ENCODE results near the gene SHC1.

- TF ChIP-seq ZNF274 (IDR thresholded peaks at IDR 0.05; ENCODE audit: low read depth, low read length) = no peak
- no peak for TF ChIP-seq YY1 (IDR thresholded peaks at IDR 0.05; ENCODE audit: insufficient read depth, insufficient read length)
Measured at GRCh38 chr1:154940651-154941194, 29.8 kb downstream of the SHC1 start.
